Suprapubic skin (tissue), 4 donors: ENCODE data around the gene LTO1. TPM values are rescaled to one million over a fixed set of nuclear protein-coding genes. Genes with fewer than 3 reads are reported as not detected.
A peak's percentile ranks its signal among the peaks of the same experiment; 100 is the strongest.

ENCODE experiments used
- DNase-seq, 2 donors: peaks; one replicate each; pipeline ENCODE4 v3.0.0-alpha.2; 2019; ENCODE audit warnings: low spot score in 2 of 2
- H3K27ac ChIP-seq: fragments of 200-600 bp; sonication (generic); one replicate; pipeline ENCODE4 v1.5.1; 2019
- H3K27me3 ChIP-seq: fragments of 200-600 bp; sonication (generic); one replicate; pipeline ENCODE4 v1.5.1; 2019
- H3K36me3 ChIP-seq: fragments of 200-600 bp; sonication (generic); one replicate; pipeline ENCODE4 v1.5.1; 2019
- H3K4me1 ChIP-seq: fragments of 200-600 bp; sonication (generic); one replicate; pipeline ENCODE4 v1.5.1; 2019
- H3K4me3 ChIP-seq: fragments of 200-600 bp; sonication (generic); one replicate; pipeline ENCODE4 v1.5.1; 2019; ENCODE audit warnings: mild to moderate bottlenecking
- H3K9me3 ChIP-seq: fragments of 200-600 bp; sonication (generic); one replicate; pipeline ENCODE4 v1.5.1; 2019
- EP300 ChIP-seq: sonication (generic); formaldehyde crosslinking; IDR thresholded peaks from one replicate; pipeline ENCODE4 v1.6.1; 2017; ENCODE audit warnings: antibody characterized with exemption
- POLR2A ChIP-seq, 2 donors: fragments of 450-650 bp; IDR thresholded peaks; one replicate each; pipeline ENCODE4 v1.6.1; 2017; ENCODE audit warnings: antibody characterized with exemption in 2 of 2, mild to moderate bottlenecking in 2 of 2, moderate library complexity in 2 of 2
- POLR2AphosphoS5 ChIP-seq, 3 donors: sonication (generic); formaldehyde crosslinking; IDR thresholded peaks; one replicate each; pipeline ENCODE4 v1.6.1; 2017; ENCODE audit warnings: antibody characterized with exemption in 3 of 3
- WGBS: methylation state at CpG from one replicate; pipeline ENCODE4 v1.1.5; 2018; 5-methylcytosine and 5-hydroxymethylcytosine counted together
- total RNA-seq, 4 donors: library from RNA; depleted of rRNA; stranded (reverse); fragments of >200 nt; gene quantifications; one replicate each; pipeline ENCODE4 v1.1.0, GENCODE V29; 2016
- TF ChIP-seq, protein P1 (sequence below), 2 donors: fragments of 200-600 bp in 1 of 2; fragments of 450-650 bp in 1 of 2; sonication (generic) in 1 of 2; IDR thresholded peaks; one replicate each; pipeline ENCODE4 v1.5.1; 2016 to 2019; ENCODE audit warnings: antibody characterized with exemption in 2 of 2, mild to moderate bottlenecking in 1 of 2, moderate library complexity in 1 of 2

LTO1 gene
- total RNA-seq, 4 donors from 2014 or later: 20.6 to 41.4 (median 22.7) TPM

DNA sequence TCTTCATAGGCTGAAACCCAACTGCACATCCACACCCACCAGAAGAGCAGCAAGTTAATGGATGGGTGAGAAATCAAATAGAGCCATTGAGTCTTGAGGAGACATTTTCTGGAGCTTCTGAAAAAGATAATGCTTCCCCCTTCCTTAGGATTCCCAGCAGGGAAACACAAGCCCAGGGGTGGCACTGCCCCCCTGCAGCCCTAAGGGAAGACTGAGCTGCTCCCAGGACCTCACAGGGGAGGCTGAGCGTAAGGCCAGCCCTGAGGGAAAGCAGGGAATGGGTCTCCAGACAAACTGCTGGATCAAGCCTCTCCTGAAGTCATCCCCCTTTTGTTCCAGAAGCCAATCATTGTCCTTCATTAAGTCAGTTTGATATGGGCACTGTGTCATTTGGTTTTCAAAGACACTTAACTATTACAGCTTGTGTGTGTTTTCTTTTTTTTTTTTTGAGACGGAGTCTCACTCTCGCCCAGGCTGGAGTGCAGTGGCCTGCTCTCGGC lies 15.1 kb downstream of the LTO1 start:
- no peaks in the 10 kb centered on the region for H3K9me3 ChIP-seq
- no peaks in the 10 kb centered on the region for H3K27me3 ChIP-seq
- H3K4me3 ChIP-seq: no peak overlapping the region
- 90% methylated on average over 4 of the region's 4 CpGs for WGBS
- H3K4me1 ChIP-seq: no peaks in the 10 kb centered on the region
- no peak for TF ChIP-seq POLR2AphosphoS5 (IDR thresholded peaks at IDR 0.05)
- H3K27ac ChIP-seq: no peak overlapping the region
- DNase-seq: no peak
- H3K36me3 ChIP-seq: peaks cover 21% of the 10 kb centered on the region

GRCh38 chr11:69659591-69659990 lies 15.6 kb downstream of the LTO1 start:
- H3K4me1 ChIP-seq: no peaks in the 10 kb centered on the region
- TF ChIP-seq, protein P1, sequence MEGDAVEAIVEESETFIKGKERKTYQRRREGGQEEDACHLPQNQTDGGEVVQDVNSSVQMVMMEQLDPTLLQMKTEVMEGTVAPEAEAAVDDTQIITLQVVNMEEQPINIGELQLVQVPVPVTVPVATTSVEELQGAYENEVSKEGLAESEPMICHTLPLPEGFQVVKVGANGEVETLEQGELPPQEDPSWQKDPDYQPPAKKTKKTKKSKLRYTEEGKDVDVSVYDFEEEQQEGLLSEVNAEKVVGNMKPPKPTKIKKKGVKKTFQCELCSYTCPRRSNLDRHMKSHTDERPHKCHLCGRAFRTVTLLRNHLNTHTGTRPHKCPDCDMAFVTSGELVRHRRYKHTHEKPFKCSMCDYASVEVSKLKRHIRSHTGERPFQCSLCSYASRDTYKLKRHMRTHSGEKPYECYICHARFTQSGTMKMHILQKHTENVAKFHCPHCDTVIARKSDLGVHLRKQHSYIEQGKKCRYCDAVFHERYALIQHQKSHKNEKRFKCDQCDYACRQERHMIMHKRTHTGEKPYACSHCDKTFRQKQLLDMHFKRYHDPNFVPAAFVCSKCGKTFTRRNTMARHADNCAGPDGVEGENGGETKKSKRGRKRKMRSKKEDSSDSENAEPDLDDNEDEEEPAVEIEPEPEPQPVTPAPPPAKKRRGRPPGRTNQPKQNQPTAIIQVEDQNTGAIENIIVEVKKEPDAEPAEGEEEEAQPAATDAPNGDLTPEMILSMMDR (IDR thresholded peaks at IDR 0.05): no peak
- no peak for TF ChIP-seq EP300
- no peak for TF ChIP-seq POLR2AphosphoS5 (IDR thresholded peaks at IDR 0.05)
- TF ChIP-seq POLR2A (IDR thresholded peaks at IDR 0.05): no peak
- DNase-seq: peak in 1 of 2 donors; percentile 46
- no peaks in the 10 kb centered on the region for H3K9me3 ChIP-seq
- H3K36me3 ChIP-seq: peaks cover 16% of the 10 kb centered on the region
- H3K27me3 ChIP-seq: no peaks in the 10 kb centered on the region
- no peak overlapping the region for H3K27ac ChIP-seq
- H3K4me3 ChIP-seq: no peak overlapping the region
- WGBS: 90% methylated on average over 11 of the region's 12 CpGs

DNA sequence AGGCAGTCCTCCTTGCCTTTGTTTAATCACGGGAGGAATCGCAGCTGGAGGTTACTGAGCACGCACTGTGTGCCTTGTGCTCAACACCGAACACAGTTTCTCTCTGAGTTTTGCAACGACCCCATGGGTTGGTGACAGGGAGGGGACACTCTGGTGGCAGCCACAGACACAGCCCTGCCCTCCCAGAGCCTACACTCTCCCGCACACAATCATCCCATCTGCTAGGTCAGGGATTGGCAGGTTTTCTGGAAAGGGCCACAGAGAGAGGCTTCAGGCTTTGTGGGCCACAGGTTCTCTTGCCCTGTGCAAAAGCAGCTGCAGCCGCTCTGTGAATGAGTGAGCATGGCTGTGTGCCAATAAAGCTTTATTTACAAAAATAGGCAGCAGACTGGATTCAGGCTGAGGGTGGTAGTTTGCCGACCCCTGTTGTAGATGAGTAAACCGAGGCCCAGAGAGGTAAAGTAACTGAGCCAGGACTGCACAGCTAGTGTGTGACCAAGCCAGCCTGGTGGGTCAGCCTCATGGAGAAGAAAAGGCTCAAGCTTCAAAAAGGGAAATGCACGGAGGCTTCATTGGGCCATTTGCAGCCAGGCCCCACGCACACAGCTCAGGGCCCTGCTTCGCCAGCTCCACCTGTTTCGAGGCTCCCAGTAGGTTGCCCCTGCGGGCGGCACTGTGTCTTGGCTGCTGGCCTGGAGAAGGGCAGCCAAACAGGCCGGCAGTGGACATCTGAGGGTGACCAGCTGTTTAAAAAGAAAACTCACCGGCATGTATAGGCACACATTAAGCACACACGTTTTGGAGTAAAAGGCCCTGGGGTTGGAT lies 16.3 kb downstream of the LTO1 start:
- TF ChIP-seq POLR2AphosphoS5 (IDR thresholded peaks at IDR 0.05) (no peak), EP300 (no peak), POLR2A (IDR thresholded peaks at IDR 0.05) (no peak)
- TF ChIP-seq, protein P1 (IDR thresholded peaks at IDR 0.05): no peak
- H3K4me3 ChIP-seq: no peak overlapping the region
- peaks cover 15% of the 10 kb centered on the region for H3K36me3 ChIP-seq
- no peaks in the 10 kb centered on the region for H3K9me3 ChIP-seq
- no peaks in the 10 kb centered on the region for H3K4me1 ChIP-seq
- no peak overlapping the region for H3K27ac ChIP-seq
- WGBS: 84% methylated on average over 8 of the region's 18 CpGs
- H3K27me3 ChIP-seq: no peaks in the 10 kb centered on the region
- peak in 1 of 2 donors; percentile 33 for DNase-seq

DNA sequence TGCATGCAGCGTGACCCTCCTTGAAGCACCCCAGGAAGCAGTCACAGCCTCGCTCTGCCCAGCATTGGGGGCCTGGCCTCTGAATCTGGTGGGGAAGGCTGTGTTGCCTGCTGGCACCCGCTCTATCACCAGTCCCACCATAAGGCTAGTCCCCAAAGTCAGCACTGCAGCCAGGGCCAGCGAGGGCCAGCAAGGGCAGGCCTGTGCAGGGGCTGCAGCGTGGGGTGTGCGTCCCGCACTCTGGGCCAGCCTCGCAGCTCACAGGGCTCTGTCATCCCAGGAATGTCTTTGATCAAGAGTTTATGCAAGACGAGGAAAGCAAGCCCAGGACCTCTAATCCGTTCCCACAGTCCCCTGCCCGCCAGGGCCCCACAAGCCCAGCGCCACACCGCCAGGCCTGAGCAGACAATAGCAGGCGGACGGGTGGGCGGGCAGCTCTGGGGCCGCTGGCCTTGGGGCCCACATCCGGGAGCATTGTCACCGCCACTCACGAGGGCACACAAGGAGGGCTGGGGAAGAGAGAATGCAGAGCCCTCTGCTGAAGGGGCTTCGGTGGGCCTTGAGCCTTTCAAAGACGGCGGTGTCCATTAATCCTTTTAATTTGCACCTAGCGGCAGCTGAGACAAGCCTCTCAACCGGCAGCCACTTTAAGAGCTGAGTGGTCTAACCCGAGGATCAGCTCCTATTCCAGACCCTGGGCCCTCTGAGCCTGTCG lies 17.1 kb downstream of the LTO1 start:
- H3K4me3 ChIP-seq: no peak overlapping the region
- no peaks in the 10 kb centered on the region for H3K27me3 ChIP-seq
- DNase-seq: no peak
- H3K4me1 ChIP-seq: no peaks in the 10 kb centered on the region
- TF ChIP-seq EP300 (no peak), POLR2A (IDR thresholded peaks at IDR 0.05) (no peak), POLR2AphosphoS5 (IDR thresholded peaks at IDR 0.05) (no peak)
- TF ChIP-seq, protein P1 (IDR thresholded peaks at IDR 0.05): no peak
- H3K27ac ChIP-seq: no peak overlapping the region
- H3K36me3 ChIP-seq: peaks cover 15% of the 10 kb centered on the region
- 80% methylated on average over 3 of the region's 27 CpGs for WGBS
- H3K9me3 ChIP-seq: no peaks in the 10 kb centered on the region

DNA sequence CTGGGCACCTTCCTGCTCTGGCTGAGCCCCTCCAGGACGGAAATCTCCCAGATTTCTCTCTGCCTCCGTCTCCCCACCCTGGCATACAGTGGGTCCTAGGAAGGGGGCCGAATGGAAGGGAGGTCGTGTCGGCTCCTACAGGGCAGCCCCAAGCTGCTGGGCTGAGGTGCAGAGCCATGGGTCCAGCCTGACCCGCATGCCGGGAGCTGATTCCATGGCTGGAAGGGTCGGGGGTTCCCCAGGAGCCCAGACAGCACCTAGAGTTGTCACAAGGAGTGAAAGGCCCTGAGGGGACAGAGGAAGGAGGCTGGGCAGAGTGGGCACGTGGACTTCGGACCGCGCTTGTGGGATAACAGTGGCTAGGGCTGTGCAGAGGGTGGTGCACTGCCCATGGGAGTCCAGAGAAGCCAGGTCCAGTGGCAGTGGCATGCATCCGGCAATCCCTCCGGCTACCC lies 17.7 kb downstream of the LTO1 start:
- DNase-seq: no peak
- TF ChIP-seq POLR2A (IDR thresholded peaks at IDR 0.05) (no peak), POLR2AphosphoS5 (IDR thresholded peaks at IDR 0.05) (no peak), EP300 (no peak)
- TF ChIP-seq, protein P1 (IDR thresholded peaks at IDR 0.05): no peak
- Histone ChIP-seq H3K4me3 (no peak overlapping the region), H3K36me3 (peaks cover 19% of the 10 kb centered on the region), H3K27ac (no peak overlapping the region), H3K4me1 (no peaks in the 10 kb centered on the region), H3K9me3 (no peaks in the 10 kb centered on the region), H3K27me3 (no peaks in the 10 kb centered on the region)
- 83% methylated on average over 10 of the region's 14 CpGs for WGBS
